GM18505 (cell line): Measurements from ENCODE around the gene SNX20.
A peak's percentile ranks its signal among the peaks of the same experiment; 100 is the strongest.

ENCODE experiments used
- ATAC-seq: cut with Tn5 transposase; IDR thresholded peaks from one replicate; pipeline ENCODE4 v1.9.1; 2021; ENCODE audit not compliant: unreplicated experiment
- POLR2A ChIP-seq: IDR thresholded peaks from 4 replicates; pipeline ENCODE4 v1.6.1; 2011; ENCODE audit warnings: borderline replicate concordance; ENCODE audit not compliant: insufficient read depth, insufficient read length; ENCODE audit errors: extremely low read depth

SNX20 gene

GRCh38 chr16:50697421-50697715 is 16.3 kb upstream of the SNX20 start:
- no peak for TF ChIP-seq POLR2A
- ATAC-seq: no peak

GRCh38 chr16:50696575-50697420 is 15.7 kb upstream of the SNX20 start:
- ATAC-seq: peak; percentile 50
- TF ChIP-seq POLR2A: peak; percentile 60

GRCh38 chr16:50696126-50696525 is 15.0 kb upstream of the SNX20 start:
- no peak for ATAC-seq
- TF ChIP-seq POLR2A: no peak

- ATAC-seq: no peak
Observed at GRCh38 chr16:50695017-50696000, 14.2 kb upstream of the SNX20 start.

GRCh38 chr16:50694206-50694605 is 13.1 kb upstream of the SNX20 start:
- ATAC-seq: peak; percentile 25

More at GRCh38 chr16:50695017-50696000, 14.2 kb upstream of the SNX20 start:
- TF ChIP-seq POLR2A: no peak

GRCh38 chr16:50692999-50693781 is 12.1 kb upstream of the SNX20 start, which contains the start of gene NOD2:
TSS of gene NOD2 (plus strand) at chr16:50693606. CDS start at chr16:50699496, 5,890 bp downstream.
- ATAC-seq: no peak

More at GRCh38 chr16:50694206-50694605, 13.1 kb upstream of the SNX20 start:
- no peak for TF ChIP-seq POLR2A

GRCh38 chr16:50692644-50692998 is 11.5 kb upstream of the SNX20 start:
- TF ChIP-seq POLR2A: no peak
- no peak for ATAC-seq

More at GRCh38 chr16:50692999-50693781, 12.1 kb upstream of the SNX20 start, which contains the start of gene NOD2:
- TF ChIP-seq POLR2A: peak; percentile 49

- ATAC-seq: no peak
- TF ChIP-seq POLR2A: no peak
Observed at GRCh38 chr16:50690177-50690576, 9.1 kb upstream of the SNX20 start.

- no peak for ATAC-seq
- TF ChIP-seq POLR2A: no peak
Observed at GRCh38 chr16:50688867-50689266, 7.8 kb upstream of the SNX20 start.

- no peak for ATAC-seq
Observed at GRCh38 chr16:50688083-50688482, 7.0 kb upstream of the SNX20 start.

GRCh38 chr16:50685462-50686063 is 4.5 kb upstream of the SNX20 start:
- ATAC-seq: no peak
- no peak for TF ChIP-seq POLR2A

More at GRCh38 chr16:50688083-50688482, 7.0 kb upstream of the SNX20 start:
- TF ChIP-seq POLR2A: no peak

GRCh38 chr16:50684823-50685461 is 3.8 kb upstream of the SNX20 start:
- no peak for ATAC-seq
- peak; percentile 40 for TF ChIP-seq POLR2A
